Suprapubic skin (tissue), 4 donors: Measurements from ENCODE around the gene PGPEP1. TPM values are rescaled to one million over a fixed set of nuclear protein-coding genes. Genes with fewer than 3 reads are reported as not detected.

Experiments used
- DNase-seq, 2 donors: peaks; one replicate each; pipeline ENCODE4 v3.0.0-alpha.2; 2019; ENCODE audit warnings: low spot score in 2 of 2
- H3K27ac ChIP-seq: fragments of 200-600 bp; sonication (generic); one replicate; pipeline ENCODE4 v1.5.1; 2019
- H3K27me3 ChIP-seq: fragments of 200-600 bp; sonication (generic); one replicate; pipeline ENCODE4 v1.5.1; 2019
- H3K36me3 ChIP-seq: fragments of 200-600 bp; sonication (generic); one replicate; pipeline ENCODE4 v1.5.1; 2019
- H3K4me1 ChIP-seq: fragments of 200-600 bp; sonication (generic); one replicate; pipeline ENCODE4 v1.5.1; 2019
- H3K4me3 ChIP-seq: fragments of 200-600 bp; sonication (generic); one replicate; pipeline ENCODE4 v1.5.1; 2019; ENCODE audit warnings: mild to moderate bottlenecking
- H3K9me3 ChIP-seq: fragments of 200-600 bp; sonication (generic); one replicate; pipeline ENCODE4 v1.5.1; 2019
- EP300 ChIP-seq: sonication (generic); formaldehyde crosslinking; IDR thresholded peaks from one replicate; pipeline ENCODE4 v1.6.1; 2017; ENCODE audit warnings: antibody characterized with exemption
- POLR2A ChIP-seq, 2 donors: fragments of 450-650 bp; IDR thresholded peaks; one replicate each; pipeline ENCODE4 v1.6.1; 2017; ENCODE audit warnings: antibody characterized with exemption in 2 of 2, mild to moderate bottlenecking in 2 of 2, moderate library complexity in 2 of 2
- POLR2AphosphoS5 ChIP-seq, 3 donors: sonication (generic); formaldehyde crosslinking; IDR thresholded peaks; one replicate each; pipeline ENCODE4 v1.6.1; 2017; ENCODE audit warnings: antibody characterized with exemption in 3 of 3
- WGBS: methylation state at CpG from one replicate; pipeline ENCODE4 v1.1.5; 2018; 5-methylcytosine and 5-hydroxymethylcytosine counted together
- total RNA-seq, 4 donors: library from RNA; depleted of rRNA; stranded (reverse); fragments of >200 nt; gene quantifications; one replicate each; pipeline ENCODE4 v1.1.0, GENCODE V29; 2016
- TF ChIP-seq, protein P1 (sequence below), 2 donors: fragments of 200-600 bp in 1 of 2; fragments of 450-650 bp in 1 of 2; sonication (generic) in 1 of 2; IDR thresholded peaks; one replicate each; pipeline ENCODE4 v1.5.1; 2016 to 2019; ENCODE audit warnings: antibody characterized with exemption in 2 of 2, mild to moderate bottlenecking in 1 of 2, moderate library complexity in 1 of 2

The PGPEP1 gene
- total RNA-seq, 4 donors from 2014 or later = 4.6 to 8.0 (median 7.6) TPM

DNA sequence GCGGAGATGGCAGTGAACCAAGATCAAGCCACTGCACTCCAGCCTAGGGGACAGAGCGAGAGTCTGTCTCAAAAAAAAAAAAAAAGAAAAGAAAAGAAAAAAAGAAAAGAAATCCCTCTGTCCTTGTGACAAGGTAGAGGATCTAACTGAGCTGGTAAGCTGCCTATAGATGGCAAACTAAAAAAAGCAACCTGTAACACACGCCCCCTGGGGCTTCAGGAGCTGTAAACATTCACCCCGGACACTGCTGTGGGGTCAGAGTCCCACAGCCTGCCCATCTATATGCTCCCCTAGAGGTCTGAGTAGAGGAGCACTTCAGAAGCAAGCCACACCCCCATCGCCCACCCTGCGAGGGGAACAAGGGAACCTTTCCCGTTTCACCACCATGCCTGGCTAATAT, 4.3 kb upstream of the PGPEP1 start:
- Histone ChIP-seq H3K4me3 (no peak overlapping the region), H3K9me3 (no peaks in the 10 kb centered on the region), H3K27ac (no peak overlapping the region), H3K27me3 (no peaks in the 10 kb centered on the region), H3K4me1 (peaks cover 12% of the 10 kb centered on the region), H3K36me3 (no peaks in the 10 kb centered on the region)
- DNase-seq = no peak
- TF ChIP-seq POLR2A (IDR thresholded peaks at IDR 0.05) = no peak
- TF ChIP-seq EP300 = no peak
- TF ChIP-seq, protein P1, sequence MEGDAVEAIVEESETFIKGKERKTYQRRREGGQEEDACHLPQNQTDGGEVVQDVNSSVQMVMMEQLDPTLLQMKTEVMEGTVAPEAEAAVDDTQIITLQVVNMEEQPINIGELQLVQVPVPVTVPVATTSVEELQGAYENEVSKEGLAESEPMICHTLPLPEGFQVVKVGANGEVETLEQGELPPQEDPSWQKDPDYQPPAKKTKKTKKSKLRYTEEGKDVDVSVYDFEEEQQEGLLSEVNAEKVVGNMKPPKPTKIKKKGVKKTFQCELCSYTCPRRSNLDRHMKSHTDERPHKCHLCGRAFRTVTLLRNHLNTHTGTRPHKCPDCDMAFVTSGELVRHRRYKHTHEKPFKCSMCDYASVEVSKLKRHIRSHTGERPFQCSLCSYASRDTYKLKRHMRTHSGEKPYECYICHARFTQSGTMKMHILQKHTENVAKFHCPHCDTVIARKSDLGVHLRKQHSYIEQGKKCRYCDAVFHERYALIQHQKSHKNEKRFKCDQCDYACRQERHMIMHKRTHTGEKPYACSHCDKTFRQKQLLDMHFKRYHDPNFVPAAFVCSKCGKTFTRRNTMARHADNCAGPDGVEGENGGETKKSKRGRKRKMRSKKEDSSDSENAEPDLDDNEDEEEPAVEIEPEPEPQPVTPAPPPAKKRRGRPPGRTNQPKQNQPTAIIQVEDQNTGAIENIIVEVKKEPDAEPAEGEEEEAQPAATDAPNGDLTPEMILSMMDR (IDR thresholded peaks at IDR 0.05) = no peak
- no peak for TF ChIP-seq POLR2AphosphoS5 (IDR thresholded peaks at IDR 0.05)
- WGBS = 58% methylated on average over 7 of the region's 7 CpGs

DNA sequence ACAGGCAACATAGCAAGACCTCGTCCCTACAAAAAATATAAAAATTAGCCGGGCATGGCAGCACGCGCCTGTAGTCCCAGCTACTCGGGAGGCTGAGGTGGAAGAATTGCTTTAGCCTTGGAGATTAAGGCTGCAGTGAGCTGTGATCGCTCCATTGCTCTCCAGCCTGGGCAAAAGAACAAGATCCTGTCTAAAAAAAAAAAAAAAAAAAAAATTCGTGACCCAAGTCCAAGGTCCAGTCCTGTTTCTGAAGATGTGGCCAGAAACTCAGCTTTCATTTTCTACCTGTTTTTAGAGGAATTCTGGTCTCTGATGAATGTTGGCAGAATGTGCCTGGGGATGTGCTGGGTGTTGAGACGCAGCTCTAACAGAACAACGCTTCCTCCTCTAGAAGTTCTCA, 1.9 kb upstream of the PGPEP1 start:
- Histone ChIP-seq H3K27me3 (no peaks in the 10 kb centered on the region), H3K4me3 (no peak overlapping the region), H3K36me3 (no peaks in the 10 kb centered on the region), H3K4me1 (peaks cover 18% of the 10 kb centered on the region), H3K27ac (no peak overlapping the region), H3K9me3 (no peaks in the 10 kb centered on the region)
- DNase-seq = no peak
- TF ChIP-seq POLR2A (IDR thresholded peaks at IDR 0.05) = no peak
- TF ChIP-seq, protein P1 (IDR thresholded peaks at IDR 0.05) = no peak
- no peak for TF ChIP-seq EP300
- no peak for TF ChIP-seq POLR2AphosphoS5 (IDR thresholded peaks at IDR 0.05)
- WGBS = 81% methylated on average over 9 of the region's 9 CpGs

DNA sequence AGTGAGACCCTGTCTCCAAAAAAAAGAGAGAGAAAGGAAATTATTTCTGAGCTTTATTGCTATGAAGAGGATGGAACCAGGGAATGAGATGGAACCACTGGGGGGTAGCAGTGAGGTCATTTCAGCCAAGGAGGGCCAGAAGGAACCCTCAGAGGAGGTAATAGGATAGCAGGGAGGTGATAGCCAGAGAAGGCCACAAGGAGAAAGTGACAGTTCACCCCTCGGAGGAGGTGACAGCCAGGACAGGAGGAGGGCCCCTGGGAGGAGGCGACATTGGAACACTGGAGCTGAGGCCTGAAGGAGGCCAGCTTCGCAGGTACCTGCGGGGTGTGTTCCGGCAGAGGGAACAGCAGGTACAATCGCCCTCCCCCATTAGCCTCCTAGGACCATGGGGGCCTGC, 675 bp upstream of the PGPEP1 start:
- Histone ChIP-seq H3K4me3 (peak overlapping the region; percentile 83), H3K27ac (no peak overlapping the region)
- 55% methylated on average over 6 of the region's 6 CpGs for WGBS

DNA sequence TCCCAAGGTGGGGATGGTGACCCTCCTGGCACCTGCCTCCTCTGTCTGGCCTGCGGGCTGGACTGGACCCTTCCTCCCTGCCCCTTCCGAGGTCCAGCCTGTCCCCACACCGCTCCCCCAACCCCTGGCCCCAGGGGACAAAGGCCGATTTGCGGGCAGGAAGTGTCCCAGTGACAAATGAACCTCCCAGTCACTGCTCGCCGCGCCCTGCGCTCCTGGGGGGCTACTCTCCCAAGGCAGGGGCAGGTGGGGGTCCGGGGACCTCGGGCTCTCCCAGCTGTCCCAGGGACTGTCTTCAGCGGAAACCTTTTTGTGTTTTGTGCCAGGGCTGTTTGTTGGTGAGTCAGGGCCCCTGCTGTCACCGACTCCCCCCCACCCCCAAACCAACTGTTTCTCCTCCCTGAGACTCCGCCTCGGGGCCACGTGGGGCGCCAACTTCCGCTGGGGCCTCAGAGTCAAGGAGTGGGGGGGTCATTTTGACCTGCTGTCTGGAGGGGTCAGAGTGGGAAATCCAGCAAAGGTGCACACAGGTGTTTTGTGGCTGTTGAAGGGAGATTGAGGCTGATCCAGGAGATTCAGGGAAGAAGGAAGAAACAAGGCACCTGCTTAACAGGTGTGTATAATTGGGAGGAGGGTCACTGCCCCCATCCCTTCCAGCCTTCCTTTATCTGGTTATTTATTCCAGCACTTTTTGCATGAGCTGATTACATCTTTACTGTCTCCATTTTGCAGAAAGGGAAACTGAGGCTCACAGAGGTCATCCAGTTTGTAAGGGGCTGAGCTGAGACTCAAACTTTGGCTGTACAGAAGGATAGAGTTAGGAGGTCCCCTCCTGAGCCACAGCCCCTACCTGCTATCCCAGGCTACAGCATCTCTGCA, 831 bp downstream of the PGPEP1 start:
- peak in 1 of 2 donors; percentile 77 for DNase-seq
- 20% methylated on average over 1 of the region's 18 CpGs for WGBS
- TF ChIP-seq, protein P1 (IDR thresholded peaks at IDR 0.05) = no peak
- peak in 1 of 2 donors; percentile 21 for TF ChIP-seq POLR2A (IDR thresholded peaks at IDR 0.05)
- Histone ChIP-seq H3K9me3 (no peaks in the 10 kb centered on the region), H3K4me1 (peaks cover 18% of the 10 kb centered on the region), H3K4me3 (peak overlapping the region; percentile 83), H3K36me3 (no peaks in the 10 kb centered on the region), H3K27me3 (no peaks in the 10 kb centered on the region), H3K27ac (peak overlapping the region; percentile 64)

More for the DNA sequence above, 675 bp upstream of the PGPEP1 start:
- no peak for DNase-seq
- Histone ChIP-seq H3K27me3 (no peaks in the 10 kb centered on the region), H3K36me3 (no peaks in the 10 kb centered on the region), H3K4me1 (peaks cover 18% of the 10 kb centered on the region), H3K9me3 (no peaks in the 10 kb centered on the region)
- TF ChIP-seq POLR2A (IDR thresholded peaks at IDR 0.05) (no peak), EP300 (no peak), POLR2AphosphoS5 (IDR thresholded peaks at IDR 0.05) (no peak)
- TF ChIP-seq, protein P1 (IDR thresholded peaks at IDR 0.05) = no peak

DNA sequence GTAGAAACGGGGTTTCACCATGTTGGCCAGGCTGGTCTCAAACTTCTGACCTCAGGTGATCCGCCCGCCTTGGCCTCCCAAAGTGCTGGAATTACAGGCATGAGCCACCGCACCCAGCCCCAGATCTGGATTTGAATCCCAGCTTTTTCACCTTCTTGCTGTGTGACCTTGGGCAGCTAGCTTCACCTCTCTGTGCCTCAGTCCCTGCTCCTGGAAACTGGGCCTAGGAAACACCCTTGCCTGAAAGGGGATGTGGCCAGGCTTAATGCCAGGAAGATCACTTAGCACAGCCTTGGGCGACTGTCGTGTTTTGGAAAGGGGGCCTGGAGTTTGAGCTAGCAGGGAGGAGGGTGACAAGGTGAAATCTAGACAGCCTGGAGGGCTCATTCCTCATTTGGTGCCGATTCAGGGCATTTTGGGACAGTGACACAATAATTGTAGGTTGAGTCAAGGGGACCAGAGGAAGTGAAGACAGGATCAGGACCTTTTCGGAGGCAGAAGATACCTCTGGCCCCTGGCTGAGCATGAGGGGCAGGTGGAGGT, 1.8 kb downstream of the PGPEP1 start:
- Histone ChIP-seq H3K4me3 (no peak overlapping the region), H3K9me3 (no peaks in the 10 kb centered on the region), H3K36me3 (no peaks in the 10 kb centered on the region), H3K4me1 (peaks cover 18% of the 10 kb centered on the region), H3K27ac (no peak overlapping the region), H3K27me3 (no peaks in the 10 kb centered on the region)
- WGBS = 73% methylated on average over 8 of the region's 8 CpGs
- TF ChIP-seq POLR2AphosphoS5 (IDR thresholded peaks at IDR 0.05) (no peak), POLR2A (IDR thresholded peaks at IDR 0.05) (no peak), EP300 (no peak)
- TF ChIP-seq, protein P1 (IDR thresholded peaks at IDR 0.05) = no peak
- no peak for DNase-seq
